IPS-NIHi11 (cell line): ENCODE results near the gene ULK4.
A peak's percentile ranks its signal among the peaks of the same experiment; 100 is the strongest.
"Not testable (repeated sequence)": the region's sequence is repeated elsewhere in the genome, so short reads cannot be mapped to it uniquely, and the experiment has no call there.

Experiments used
- DNase-seq: peaks from one replicate; pipeline ENCODE4 v3.0.0; 2012; ENCODE audit warnings: mixed read lengths, low spot score

Gene ULK4

GRCh38 chr3:41961751-41962679, at the start of gene ULK4:
TSS of gene ULK4 (minus strand) at chr3:41962103. CDS start at chr3:41954759, 7,344 bp downstream.
- DNase-seq: peak; percentile 87

DNA sequence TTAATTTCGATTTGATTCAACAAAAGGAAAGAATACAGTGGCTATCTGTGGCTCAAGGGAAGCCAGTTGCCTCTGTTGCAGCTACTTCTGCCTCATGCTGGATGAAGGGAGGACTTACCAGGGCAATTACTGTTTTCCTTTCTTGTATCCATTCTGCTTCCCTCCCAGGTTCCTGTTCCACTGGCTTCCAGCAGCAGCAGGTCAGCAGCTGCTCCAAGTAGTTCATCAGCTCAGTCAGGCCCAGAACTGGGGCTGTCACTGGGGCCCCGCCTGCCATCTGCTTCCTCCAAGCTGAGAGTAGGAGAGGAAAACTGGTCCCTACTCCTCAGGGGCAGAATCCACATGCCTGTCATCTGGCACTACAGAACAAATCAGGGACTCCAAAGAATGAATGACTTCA, 48.6 kb upstream of the ULK4 start:
- no peak for DNase-seq

- DNase-seq: no peak
Measured at GRCh38 chr3:42009456-42009855, 47.6 kb upstream of the ULK4 start.

GRCh38 chr3:42007785-42008184, 45.9 kb upstream of the ULK4 start:
- no peak for DNase-seq

DNA sequence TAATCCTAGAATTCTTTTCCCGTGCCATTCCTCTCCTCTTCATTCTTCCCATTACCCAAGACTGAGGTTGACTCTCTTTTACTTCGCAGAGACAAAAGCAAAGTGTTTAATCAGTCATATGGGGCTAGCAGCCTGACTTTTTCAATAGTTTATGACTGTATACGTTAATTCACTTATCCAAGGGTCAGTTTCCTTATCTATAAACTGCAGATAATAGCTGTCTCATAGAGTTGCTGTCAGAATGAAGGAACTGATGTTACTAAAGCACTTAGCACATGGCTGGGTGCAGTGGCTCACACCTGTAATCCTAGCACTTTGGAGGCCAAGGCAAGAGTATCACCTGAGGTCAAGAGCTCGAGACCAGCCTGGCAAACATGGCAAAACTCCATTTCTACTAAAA, 43.5 kb upstream of the ULK4 start:
- no peak for DNase-seq

DNA sequence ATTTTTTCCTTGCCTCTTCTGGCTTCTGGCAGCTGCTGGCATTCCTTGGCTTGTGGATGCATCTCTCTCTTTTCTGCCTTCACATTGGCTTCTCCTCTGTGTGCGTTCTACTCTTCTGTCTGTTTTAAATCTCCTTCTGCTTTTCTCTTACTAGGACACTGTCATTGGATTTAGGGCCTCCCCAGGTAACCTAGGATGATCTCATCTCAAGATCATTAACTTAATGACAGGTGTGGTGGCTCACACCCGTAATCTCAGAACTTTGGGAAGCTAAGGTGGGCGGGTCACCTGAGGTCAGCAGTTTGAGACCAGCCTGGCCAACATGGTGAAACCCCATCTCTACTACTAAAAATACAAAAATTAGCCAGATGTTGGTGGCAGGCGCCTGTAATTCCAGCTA, 40.9 kb upstream of the ULK4 start:
- no peak for DNase-seq

DNA sequence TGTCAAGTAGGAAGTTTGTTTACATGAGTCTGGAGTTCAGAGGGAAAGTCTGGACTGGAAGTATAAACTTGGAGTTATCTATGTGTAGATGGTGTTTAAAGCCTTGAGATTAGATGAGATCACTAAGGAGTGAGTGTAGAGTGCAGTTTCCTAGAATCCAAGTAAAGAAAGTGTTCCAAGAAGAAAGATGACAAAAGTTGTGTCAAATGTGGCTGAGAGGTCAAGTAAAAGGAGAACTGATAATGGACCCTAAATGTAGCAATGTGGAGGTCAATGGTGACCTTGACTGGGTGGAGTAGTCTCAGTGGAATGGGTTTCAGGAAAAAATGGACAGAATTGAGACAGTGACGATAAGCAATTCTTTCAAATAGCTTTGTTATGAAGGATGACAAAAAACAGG, 39.9 kb upstream of the ULK4 start:
- DNase-seq: no peak

DNA sequence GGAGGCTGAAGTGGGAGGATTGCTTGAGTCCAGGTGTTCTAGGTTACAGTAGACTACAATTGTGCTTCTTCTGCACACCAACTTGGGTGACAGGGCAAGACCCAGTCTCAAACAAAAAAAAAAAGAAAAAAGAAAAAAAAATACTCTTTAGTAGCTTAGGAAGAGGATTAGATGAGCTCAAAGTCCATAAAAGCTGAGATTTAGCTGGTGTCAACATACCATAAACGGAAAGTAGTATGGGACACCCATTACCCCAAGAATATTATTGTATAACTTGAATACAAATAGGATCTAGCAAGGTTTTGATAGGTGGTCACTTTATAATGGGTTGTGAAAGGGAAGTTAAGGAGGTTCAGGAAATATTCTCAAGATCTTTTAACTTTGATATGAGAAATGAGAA, 38.0 kb upstream of the ULK4 start:
- DNase-seq: no peak

DNA sequence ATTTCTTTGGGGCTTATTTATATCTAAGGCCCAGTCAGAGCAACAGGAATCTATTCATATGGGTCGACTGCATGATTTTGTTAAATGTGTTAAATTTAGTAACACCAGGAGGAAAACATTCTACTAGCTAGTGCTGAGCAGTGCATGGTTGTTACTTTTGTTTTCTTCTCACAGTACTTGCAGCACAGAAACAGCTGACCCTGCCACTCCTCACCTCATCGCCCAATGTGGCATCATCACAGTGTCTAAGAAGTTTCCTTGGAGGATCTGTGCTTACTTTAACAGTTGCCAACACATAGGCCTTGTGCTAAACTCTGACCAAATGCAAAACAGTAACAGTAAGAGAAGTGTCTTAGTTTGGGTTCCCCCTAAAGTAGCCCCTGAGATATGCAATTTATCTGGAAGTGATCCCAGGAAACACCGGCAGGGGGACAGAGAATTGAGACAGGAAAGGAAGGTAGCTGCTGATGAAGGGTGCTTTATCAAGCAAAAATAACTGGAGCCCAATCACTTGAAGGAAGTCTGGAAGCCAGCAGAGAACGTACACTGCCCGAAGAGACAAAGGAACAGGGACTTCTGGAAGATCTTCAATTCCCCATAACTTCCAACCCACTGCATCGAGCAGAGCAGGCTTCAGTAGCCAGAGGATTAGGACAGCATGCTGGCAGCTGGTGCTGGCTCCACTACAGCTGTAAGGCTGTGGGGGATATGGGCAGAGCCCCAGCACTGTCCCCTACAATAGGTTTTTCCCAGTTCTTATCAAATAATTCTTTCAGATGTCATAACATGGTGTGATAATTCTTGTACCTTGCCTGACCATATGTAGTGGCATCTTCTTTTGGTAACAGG, 36.0 kb upstream of the ULK4 start:
- peak; percentile 22 for DNase-seq

DNA sequence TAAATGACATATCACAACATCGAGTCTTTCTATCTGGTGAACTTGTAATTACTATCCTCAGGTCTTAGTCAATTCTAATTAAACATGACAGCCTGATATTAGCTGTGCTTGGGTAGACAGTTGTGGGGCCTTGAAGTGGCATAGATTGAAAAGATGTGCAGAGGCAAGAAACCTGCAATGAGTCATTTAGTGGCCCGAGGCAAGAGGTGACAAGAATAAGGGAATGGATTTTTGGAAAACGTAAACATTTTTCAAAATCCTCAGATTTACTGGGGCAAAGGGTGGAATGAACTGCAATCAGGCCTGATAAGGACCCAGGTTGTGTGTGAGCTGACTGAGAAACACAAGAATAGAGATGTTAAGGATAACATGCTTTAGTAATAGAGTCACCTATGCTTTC, 29.5 kb upstream of the ULK4 start:
- no peak for DNase-seq

DNA sequence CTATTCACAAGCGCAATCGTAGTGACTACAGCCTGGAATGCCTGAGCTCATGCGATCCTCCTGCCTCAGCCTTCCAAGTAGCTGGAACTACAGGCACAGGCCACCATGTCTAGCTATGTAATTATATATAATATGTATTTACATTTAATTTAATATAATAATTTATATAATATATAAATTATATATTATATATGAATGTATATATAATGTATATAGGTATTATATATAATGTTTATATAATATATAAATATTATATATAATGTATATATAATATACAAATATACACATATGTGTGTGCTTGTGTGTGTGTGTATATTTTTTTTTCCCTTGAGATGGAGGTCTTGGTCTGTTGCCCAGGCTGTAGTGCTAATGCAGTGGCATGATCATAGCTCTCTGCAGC, 27.6 kb upstream of the ULK4 start:
- no peak for DNase-seq

- no peak for DNase-seq
Measured at GRCh38 chr3:41987627-41988026, 25.7 kb upstream of the ULK4 start.

- DNase-seq: no peak
Measured at GRCh38 chr3:41986561-41986960, 24.7 kb upstream of the ULK4 start.

DNA sequence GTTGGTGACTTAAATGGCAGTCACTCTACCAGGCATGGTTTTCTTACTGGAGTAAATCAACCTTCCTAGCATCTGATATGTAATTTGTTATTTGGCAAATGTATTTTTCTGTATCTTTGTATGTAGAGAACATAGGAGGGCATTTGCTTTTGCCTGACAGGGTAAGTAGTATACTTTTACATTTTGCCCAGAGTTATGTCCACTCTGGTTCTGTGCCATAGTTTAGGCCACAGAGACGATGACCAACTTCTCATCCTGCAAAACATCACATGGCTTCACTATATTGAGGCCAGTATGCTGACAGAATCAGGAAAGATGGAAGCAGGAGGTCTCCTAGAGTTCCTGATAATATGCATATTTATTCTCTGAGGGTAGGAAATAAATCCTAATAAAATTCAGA, 23.1 kb upstream of the ULK4 start:
- no peak for DNase-seq

- not testable (repeated sequence) for DNase-seq
Measured at GRCh38 chr3:41983091-41983490, 21.2 kb upstream of the ULK4 start.

- DNase-seq: not testable (repeated sequence)
Measured at GRCh38 chr3:41977401-41977800, 15.5 kb upstream of the ULK4 start.

GRCh38 chr3:41975416-41976103, 13.7 kb upstream of the ULK4 start:
- DNase-seq: no peak

GRCh38 chr3:41974223-41974622, 12.3 kb upstream of the ULK4 start:
- DNase-seq: no peak

DNA sequence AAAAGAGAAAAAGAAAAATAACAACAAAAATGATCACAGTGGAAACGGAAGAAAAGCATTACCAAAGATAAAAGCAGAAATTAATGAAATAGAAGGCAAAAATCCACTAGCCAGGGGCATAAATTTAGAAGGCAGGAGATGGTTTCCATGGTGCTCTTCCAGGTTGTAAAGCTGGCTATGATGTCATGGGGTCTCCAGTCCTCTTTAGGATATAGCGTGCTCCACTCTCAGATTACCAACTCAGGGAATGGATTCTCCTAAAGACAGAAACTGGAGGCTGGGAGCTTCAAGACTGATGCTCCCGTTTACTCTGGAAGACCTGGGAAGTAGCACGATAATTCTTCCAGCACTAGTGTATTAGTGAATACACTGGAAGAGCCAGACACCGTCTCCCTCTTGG, 10.9 kb upstream of the ULK4 start:
- DNase-seq: no peak

DNA sequence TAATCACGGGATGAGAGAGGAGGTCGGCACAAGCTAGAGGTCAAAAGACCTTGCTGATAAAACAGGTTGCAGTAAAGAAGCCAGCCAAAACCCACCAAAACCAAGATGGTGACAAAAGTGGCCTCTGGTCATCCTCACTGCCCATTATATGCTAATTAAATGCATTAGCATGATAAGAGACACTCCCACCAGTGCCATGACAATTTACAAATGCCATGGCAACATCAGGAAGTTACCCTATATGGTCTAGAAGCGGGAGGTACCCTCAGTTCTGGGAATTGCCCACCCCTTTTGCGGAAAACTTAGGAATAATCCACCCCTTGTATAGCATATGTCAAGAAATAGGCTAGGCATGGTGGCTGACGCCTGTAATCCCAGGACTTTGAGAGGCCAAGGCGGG, 4.3 kb upstream of the ULK4 start:
- no peak for DNase-seq

DNA sequence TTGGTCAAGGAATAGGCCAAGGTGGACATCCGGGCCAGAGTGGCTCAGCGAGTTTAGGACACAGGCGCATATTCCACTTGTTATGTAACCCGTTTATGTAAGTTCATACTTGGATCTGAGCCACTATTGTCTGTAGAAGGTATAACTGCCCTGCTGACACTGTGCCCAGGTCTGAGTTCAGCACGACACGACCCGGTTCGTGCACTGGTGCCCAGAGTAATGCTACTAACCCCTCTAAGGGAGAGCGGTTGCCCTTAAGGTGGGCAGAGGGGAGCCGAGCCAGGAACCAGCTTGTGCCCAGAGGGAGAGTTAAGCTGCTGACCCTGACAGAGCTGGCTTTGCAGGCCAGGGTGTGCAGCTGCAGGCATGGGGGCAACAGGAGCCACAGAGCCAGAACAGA, 1.9 kb upstream of the ULK4 start:
- DNase-seq: no peak
